Right lobe of liver (tissue), 6 donors: Measurements from ENCODE around the gene ADCK2. TPM values are rescaled to one million over a fixed set of nuclear protein-coding genes. Genes with fewer than 3 reads are reported as not detected.

Source experiments
- ATAC-seq, 4 donors: fragments of 200-7000 bp; cut with Tn5 transposase; one replicate each; pipeline ENCODE4 v1.9.1; 2020; ENCODE audit warnings: mild to moderate bottlenecking in 4 of 4, moderate library complexity in 4 of 4
- DNase-seq, 3 donors: peaks; one replicate each; pipeline ENCODE4 v3.0.0-alpha.2; 2020
- H3K27ac ChIP-seq, 3 donors: fragments of 200-600 bp; one replicate each; pipeline ENCODE4 v1.8.0; 2022
- H3K27me3 ChIP-seq, 2 donors: fragments of 200-600 bp; one replicate each; pipeline ENCODE4 v1.8.0; 2022
- H3K36me3 ChIP-seq, 4 donors: fragments of 200-600 bp; sonication (generic) in 1 of 4; one replicate each; pipeline versions ENCODE4 v1.5.1 to v1.8.0; 2017 to 2022; ENCODE audit warnings: control low read depth in 1 of 4
- H3K4me1 ChIP-seq, 4 donors: fragments of 200-600 bp; sonication (generic) in 1 of 4; one replicate each; pipeline versions ENCODE4 v1.5.1 to v1.8.0; 2017 to 2022; ENCODE audit warnings: control low read depth in 1 of 4
- H3K4me3 ChIP-seq, 3 donors: fragments of 200-600 bp; one replicate each; pipeline ENCODE4 v1.8.0; 2022
- H3K9me3 ChIP-seq, 4 donors: fragments of 200-600 bp; sonication (generic) in 1 of 4; one replicate each; pipeline versions ENCODE4 v1.5.1 to v1.8.0; 2017 to 2022; ENCODE audit warnings: control low read depth in 1 of 4
- POLR2A ChIP-seq: fragments of 450-650 bp; IDR thresholded peaks from one replicate; pipeline ENCODE4 v1.6.1; 2017; ENCODE audit warnings: antibody characterized with exemption, mild to moderate bottlenecking
- WGBS: methylation state at CpG from one replicate; pipeline ENCODE4 v1.1.6; 2018; ENCODE audit warnings: low coverage, low lambda C conversion rate; ENCODE audit not compliant: insufficient coverage; ENCODE audit errors: missing lambda C conversion rate; 5-methylcytosine and 5-hydroxymethylcytosine counted together
- intact Hi-C, 2 donors: fragments of 100-400 bp; cut with DNase I; formaldehyde crosslinking; loops; one replicate each; pipeline versions ENCODE4 v1.11.2 to v1.14.1; 2022
- total RNA-seq, 6 experiments: library from RNA; depleted of rRNA in 2 of 6; stranded (reverse); fragments of >200 nt in 2 of 6; fragmentation: NEBNext Ultra II Directional in 3 of 6; extraction: Animal tissue kit (Norgen Biotek cat#: 25700) in 3 of 6; gene quantifications; one replicate each; pipeline versions ENCODE4 v1.1.0 to v1.2.4, GENCODE V29; 2016 to 2023
- TF ChIP-seq, protein P1 (sequence below), 4 donors: fragments of 200-600 bp in 3 of 4; fragments of 450-650 bp in 1 of 4; IDR thresholded peaks; one replicate each; pipeline versions ENCODE4 v1.5.1 to v1.8.0; 2016 to 2022; ENCODE audit warnings: antibody characterized with exemption in 4 of 4, mild to moderate bottlenecking in 2 of 4
- donor health status: DM: no; HTN: yes; CAD: no.
- donor health status: DM: no; HTN: no; CAD: no.
- donor health status: DM: no; HTN: no; CAD: no.
- donor health status: DM: no; HTN: yes; CAD: no.
- donor health status: DM: no; HTN: yes; CAD: no.

The ADCK2 gene
- total RNA-seq, 6 experiments from 2014 or later: 7.8 to 13.9 (median 10.2) TPM

DNA sequence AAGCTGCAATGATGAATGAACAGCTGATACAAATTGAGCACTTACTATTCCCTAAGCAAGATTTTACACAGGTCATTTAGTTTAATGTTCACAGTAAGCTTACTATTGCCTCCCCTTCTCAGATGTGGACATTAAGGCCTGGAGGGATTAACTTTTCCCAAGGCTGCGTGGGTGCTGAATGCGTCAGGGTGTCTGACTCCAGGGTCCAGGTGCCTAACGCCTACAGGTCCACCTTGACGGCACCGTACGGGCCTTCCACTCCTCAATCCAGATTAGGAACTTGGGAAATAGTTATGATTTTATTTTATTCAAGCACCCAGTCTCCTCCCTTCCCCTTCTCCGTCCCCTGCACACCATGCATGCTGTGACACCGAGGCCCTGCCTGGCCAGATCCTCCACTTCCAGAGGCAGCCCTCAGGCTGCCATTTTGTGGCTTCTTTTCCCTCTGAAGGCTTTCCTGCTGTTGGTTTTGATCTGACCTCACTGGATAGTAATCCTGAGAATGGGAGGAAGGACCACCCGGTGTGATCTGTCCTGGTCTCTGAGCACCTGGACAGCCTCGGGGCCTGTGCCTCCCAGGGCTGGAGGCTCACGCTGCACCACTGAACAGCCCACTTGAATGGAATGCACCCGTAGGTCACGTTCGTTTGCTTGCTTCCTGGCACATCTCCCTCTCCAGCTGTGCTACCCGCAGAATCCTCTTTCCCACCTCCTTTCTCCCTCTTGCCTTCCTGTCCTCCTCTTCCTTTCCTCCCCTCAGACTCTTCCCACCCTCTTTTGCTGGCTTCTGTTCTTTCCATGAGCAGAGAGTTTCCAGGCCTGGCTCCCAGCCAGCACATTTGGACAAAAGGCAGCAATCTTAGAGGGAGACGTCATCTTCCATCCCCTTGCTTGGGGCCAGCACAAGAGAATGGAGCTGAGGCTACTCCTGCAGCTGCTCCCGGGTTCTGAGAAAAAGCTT, 46.6 kb upstream of the ADCK2 start:
- intact Hi-C loops: no loop called here
- Histone ChIP-seq H3K27me3 (no peaks in the 10 kb centered on the region), H3K9me3 (no peaks in the 10 kb centered on the region), H3K4me1 (peaks cover 0 to 24% (median 11%) of the 10 kb centered on the region in 4 donors), H3K27ac (peak overlapping the region; percentile 1 to 60 (median 31)), H3K36me3 (no peaks in the 10 kb centered on the region), H3K4me3 (no peak overlapping the region)
- TF ChIP-seq, protein P1, sequence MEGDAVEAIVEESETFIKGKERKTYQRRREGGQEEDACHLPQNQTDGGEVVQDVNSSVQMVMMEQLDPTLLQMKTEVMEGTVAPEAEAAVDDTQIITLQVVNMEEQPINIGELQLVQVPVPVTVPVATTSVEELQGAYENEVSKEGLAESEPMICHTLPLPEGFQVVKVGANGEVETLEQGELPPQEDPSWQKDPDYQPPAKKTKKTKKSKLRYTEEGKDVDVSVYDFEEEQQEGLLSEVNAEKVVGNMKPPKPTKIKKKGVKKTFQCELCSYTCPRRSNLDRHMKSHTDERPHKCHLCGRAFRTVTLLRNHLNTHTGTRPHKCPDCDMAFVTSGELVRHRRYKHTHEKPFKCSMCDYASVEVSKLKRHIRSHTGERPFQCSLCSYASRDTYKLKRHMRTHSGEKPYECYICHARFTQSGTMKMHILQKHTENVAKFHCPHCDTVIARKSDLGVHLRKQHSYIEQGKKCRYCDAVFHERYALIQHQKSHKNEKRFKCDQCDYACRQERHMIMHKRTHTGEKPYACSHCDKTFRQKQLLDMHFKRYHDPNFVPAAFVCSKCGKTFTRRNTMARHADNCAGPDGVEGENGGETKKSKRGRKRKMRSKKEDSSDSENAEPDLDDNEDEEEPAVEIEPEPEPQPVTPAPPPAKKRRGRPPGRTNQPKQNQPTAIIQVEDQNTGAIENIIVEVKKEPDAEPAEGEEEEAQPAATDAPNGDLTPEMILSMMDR (IDR thresholded peaks at IDR 0.05): no peak
- ATAC-seq (peak; percentile 18 to 51 (median 38)), DNase-seq (peak; percentile 65 to 77 (median 74))
- 61% methylated on average over 11 of the region's 17 CpGs for WGBS

DNA sequence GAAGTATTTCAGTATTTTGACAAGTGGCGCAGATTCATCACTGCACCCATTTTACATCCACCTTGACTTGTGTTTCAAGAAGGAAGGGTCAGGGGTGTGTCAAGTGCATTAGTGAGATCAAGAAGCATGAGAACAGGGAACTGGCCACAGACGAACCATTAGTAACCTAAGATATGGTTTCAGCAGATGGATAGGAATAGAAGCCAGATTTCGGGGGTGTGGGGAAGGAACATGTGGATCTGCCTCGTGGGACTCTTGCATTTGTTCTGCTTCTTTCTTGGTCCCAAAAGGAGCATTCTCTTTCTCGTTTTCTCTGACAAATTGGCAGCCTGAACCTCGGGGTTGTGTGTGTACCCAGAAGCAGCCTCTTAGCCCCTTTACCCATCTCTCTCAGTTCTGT, 41.7 kb upstream of the ADCK2 start:
- 54% methylated on average over 6 of the region's 6 CpGs for WGBS
- Histone ChIP-seq H3K36me3 (no peaks in the 10 kb centered on the region), H3K27ac (peak overlapping the region in 1 of 3 donors; percentile 22), H3K4me3 (no peak overlapping the region), H3K4me1 (peaks cover 0 to 24% (median 11%) of the 10 kb centered on the region in 4 donors), H3K9me3 (no peaks in the 10 kb centered on the region), H3K27me3 (no peaks in the 10 kb centered on the region)
- ATAC-seq (no peak), DNase-seq (no peak)
- TF ChIP-seq POLR2A: no peak
- TF ChIP-seq, protein P1 (IDR thresholded peaks at IDR 0.05): no peak
- intact Hi-C loops: loop anchor here in 1 of 2 donors (10.0 kb wide), 1 partner anchor 46 kb away; no protein-coding TSS in a partner anchor

DNA sequence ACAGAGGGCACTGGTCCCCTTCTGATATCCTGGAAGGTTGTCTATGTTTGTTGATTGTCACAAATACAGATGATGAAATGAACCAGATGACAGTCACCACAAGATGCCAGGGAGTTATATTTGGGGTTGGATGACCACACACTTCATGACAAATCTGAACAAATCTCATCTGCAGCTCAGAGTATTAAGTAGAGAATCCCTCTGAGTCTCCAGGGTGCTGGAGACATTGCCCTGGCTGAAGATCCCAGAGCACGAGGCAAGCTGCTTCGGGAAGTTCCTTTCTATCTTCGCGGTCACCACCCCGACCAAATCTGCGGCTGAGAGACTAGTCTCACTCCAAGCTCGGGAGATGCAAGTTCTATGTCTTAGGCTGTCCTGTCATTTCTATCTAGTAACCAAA, 41.1 kb upstream of the ADCK2 start:
- TF ChIP-seq, protein P1 (IDR thresholded peaks at IDR 0.05): no peak
- no peak for TF ChIP-seq POLR2A
- H3K9me3 ChIP-seq: no peaks in the 10 kb centered on the region
- ATAC-seq: no peak
- no peaks in the 10 kb centered on the region for H3K27me3 ChIP-seq
- intact Hi-C loops: loop anchor here in 1 of 2 donors (10.0 kb wide), 1 partner anchor 47 kb away; no protein-coding TSS in a partner anchor
- H3K27ac ChIP-seq: peak overlapping the region in 1 of 3 donors; percentile 22
- no peak overlapping the region for H3K4me3 ChIP-seq
- no peaks in the 10 kb centered on the region for H3K36me3 ChIP-seq
- no peak for DNase-seq
- H3K4me1 ChIP-seq: peaks cover 0 to 21% (median 9%) of the 10 kb centered on the region in 4 donors
- 63% methylated on average over 7 of the region's 7 CpGs for WGBS

DNA sequence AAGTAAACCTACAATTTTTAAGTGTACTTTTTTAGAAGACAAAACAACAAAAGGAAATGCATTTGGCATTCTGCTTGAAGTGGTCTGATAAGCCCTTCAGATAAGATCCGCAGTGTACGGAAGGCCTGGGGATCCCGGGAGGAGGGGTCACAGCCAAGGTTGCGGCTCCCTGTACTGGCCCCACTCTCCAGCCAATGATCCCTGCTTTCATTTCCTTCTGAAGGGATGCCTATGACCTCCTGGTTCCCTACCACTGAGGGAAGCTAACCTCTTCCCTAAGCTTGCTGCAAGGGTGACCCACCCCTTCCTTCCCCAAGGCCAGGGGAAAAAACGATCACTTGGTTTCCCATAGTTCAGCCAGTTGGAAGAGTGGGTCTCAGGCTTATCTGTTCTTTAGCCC, 37.4 kb upstream of the ADCK2 start:
- Histone ChIP-seq H3K27ac (no peak overlapping the region), H3K9me3 (no peaks in the 10 kb centered on the region), H3K27me3 (peaks cover 0 to 4% of the 10 kb centered on the region in 2 donors), H3K4me1 (no peaks in the 10 kb centered on the region), H3K36me3 (no peaks in the 10 kb centered on the region), H3K4me3 (no peak overlapping the region)
- 43% methylated on average over 4 of the region's 5 CpGs for WGBS
- ATAC-seq: peak; percentile 36 to 72 (median 59)
- no peak for DNase-seq
- intact Hi-C loops: loop anchor here in 1 of 2 donors (10.0 kb wide), 1 partner anchor 51 kb away; no protein-coding TSS in a partner anchor
- TF ChIP-seq POLR2A: no peak
- TF ChIP-seq, protein P1 (IDR thresholded peaks at IDR 0.05): no peak
